HepG2 (cell line): ENCODE measurements around the gene ASCL2. TPM values are rescaled to one million over a fixed set of nuclear protein-coding genes. Genes with fewer than 3 reads are reported as not detected.

Experiments used
- ADNP ChIP-seq: sonication (generic); formaldehyde crosslinking; IDR thresholded peaks from 2 replicates; pipeline ENCODE4 v1.4.0; 2020; ENCODE audit warnings: missing genetic modification reagents
- ARID5B ChIP-seq: IDR thresholded peaks from 2 replicates; pipeline ENCODE4 v1.4.0; 2020; ENCODE audit warnings: mild to moderate bottlenecking, missing genetic modification reagents
- ATF6 ChIP-seq: sonication (generic); formaldehyde crosslinking; conservative IDR thresholded peaks from 2 replicates; pipeline ENCODE4 v1.4.0; 2020; ENCODE audit warnings: missing genetic modification reagents
- E2F2 ChIP-seq: sonication (generic); formaldehyde crosslinking; IDR thresholded peaks from 2 replicates; pipeline ENCODE4 v1.4.0; 2020; ENCODE audit warnings: missing genetic modification reagents, borderline replicate concordance
- FOXM1 ChIP-seq: sonication (generic); formaldehyde crosslinking; IDR thresholded peaks from 2 replicates; pipeline ENCODE4 v1.5.0; 2020; ENCODE audit warnings: missing genetic modification reagents
- HDAC6 ChIP-seq: fragments of 200-600 bp; sonication (generic); IDR thresholded peaks from 2 replicates; pipeline ENCODE4 v1.7.0; 2017; ENCODE audit warnings: mild to moderate bottlenecking, antibody characterized with exemption, low read length, low read depth
- NR0B2 ChIP-seq: sonication (generic); formaldehyde crosslinking; IDR thresholded peaks from 2 replicates; pipeline ENCODE4 v1.4.0; 2020; ENCODE audit warnings: mild to moderate bottlenecking, missing genetic modification reagents
- PBX2 ChIP-seq: IDR thresholded peaks from 2 replicates; pipeline ENCODE4 v1.6.1; 2016; ENCODE audit warnings: control low read depth
- POLR2G ChIP-seq: fragments of 200-400 bp; formaldehyde crosslinking; IDR thresholded peaks from 2 replicates; pipeline ENCODE4 v1.6.1; 2018; ENCODE audit warnings: mild to moderate bottlenecking, low read depth, low read length, moderate library complexity
- SIN3A ChIP-seq: IDR thresholded peaks from 2 replicates; pipeline ENCODE4 v1.6.1; 2011; ENCODE audit warnings: low read depth, mild to moderate bottlenecking, control low read depth, low read length, borderline replicate concordance
- SOX5 ChIP-seq: IDR thresholded peaks from 2 replicates; pipeline ENCODE4 v1.6.1; 2016; ENCODE audit warnings: borderline replicate concordance
- ZBTB20 ChIP-seq: sonication (generic); formaldehyde crosslinking; IDR thresholded peaks from 2 replicates; pipeline ENCODE4 v1.8.1; 2023; ENCODE audit warnings: missing genetic modification reagents, low read depth, mild to moderate bottlenecking, borderline replicate concordance
- ZHX1 ChIP-seq: sonication (generic); formaldehyde crosslinking; IDR thresholded peaks from 2 replicates; pipeline ENCODE4 v1.8.1; 2022; ENCODE audit warnings: low read depth, mild to moderate bottlenecking, missing genetic modification reagents
- ZNF430 ChIP-seq: sonication (generic); formaldehyde crosslinking; IDR thresholded peaks from 2 replicates; pipeline ENCODE4 v1.9.0; 2021; ENCODE audit warnings: mild to moderate bottlenecking, missing genetic modification reagents
- ZNF569 ChIP-seq: sonication (generic); formaldehyde crosslinking; IDR thresholded peaks from 2 replicates; pipeline ENCODE4 v1.5.0; 2020; ENCODE audit warnings: mild to moderate bottlenecking, missing genetic modification reagents, moderate library complexity, borderline replicate concordance
- ZNF570 ChIP-seq: sonication (generic); formaldehyde crosslinking; IDR thresholded peaks from 2 replicates; pipeline ENCODE4 v1.4.0; 2020; ENCODE audit warnings: mild to moderate bottlenecking, missing genetic modification reagents, borderline replicate concordance
- polyA plus RNA-seq, 8 experiments: library from polyadenylated mRNA; depleted of rRNA in 3 of 8; stranded (reverse) in 7 of 8; unstranded in 1 of 8; fragments of >200 nt; fragmentation: Illumina TruSeq in 4 of 8; extraction: Trizol in 4 of 8; gene quantifications; 2 replicates each; pipeline versions ENCODE4 v1.2.1 to v1.2.3, GENCODE V29; 2011 to 2016; ENCODE audit warnings: low read depth in 4 of 8, missing spikeins in 1 of 8, mixed read lengths in 1 of 8; ENCODE audit not compliant: insufficient read depth in 1 of 8
- total RNA-seq, 5 experiments: library from RNA; depleted of rRNA; stranded (reverse); fragments of >200 nt; fragmentation: Illumina TruSeq; extraction: Trizol; gene quantifications; 2 replicates each; pipeline ENCODE4 v1.2.3, GENCODE V29; 2016; ENCODE audit warnings: low read depth in 1 of 5

ASCL2 gene
- total and polyA plus RNA-seq, 2 of the 13 experiments (the other 11 are each of a cell fraction or from before 2014, with no cell fraction given): 0.07 TPM; not detected in 1

- TF ChIP-seq ZNF570 (no peak), ADNP (CRISPR knock-in tag) (no peak), ZNF430 (CRISPR knock-in tag) (peak; percentile 59; the same call in 1 of the 2 replicates), POLR2G (peak; percentile 33; the same call in 1 of the 2 replicates), ZHX1 (no peak), ATF6 (CRISPR knock-in tag) (no peak), ZNF569 (CRISPR knock-in tag) (no peak), FOXM1 (CRISPR knock-in tag) (no peak), NR0B2 (CRISPR knock-in tag) (no peak), HDAC6 (no peak), PBX2 (CRISPR knock-in tag) (no peak), SIN3A (peak; percentile 38; the same call in 1 of the 2 replicates), SOX5 (CRISPR knock-in tag) (peak; percentile 39; the same call in 1 of the 2 replicates), ARID5B (peak; percentile 69), E2F2 (no peak), ZBTB20 (CRISPR knock-in tag) (no peak; the same call in 1 of the 2 replicates)
Observed at GRCh38 chr11:2268729-2269600, 1.4 kb downstream of the ASCL2 start (continued).
